HFFc6 (cell line): Measurements from ENCODE around the gene ARF4. TPM values are rescaled to one million over a fixed set of nuclear protein-coding genes. Genes with fewer than 3 reads are reported as not detected.
A peak's percentile ranks its signal among the peaks of the same experiment; 100 is the strongest.

Source experiments
- DNase-seq: peaks from one replicate; pipeline ENCODE4 v3.0.0-alpha.2; 2018
- H3K27ac Mint-ChIP-seq: 2 replicates; pipeline ENCODE4 v1.8.0; 2020; ENCODE audit warnings: mild to moderate bottlenecking, mixed read lengths
- H3K27me3 Mint-ChIP-seq: 2 replicates; pipeline ENCODE4 v1.8.0; 2021; ENCODE audit warnings: mild to moderate bottlenecking, moderate library complexity, mixed read lengths; ENCODE audit not compliant: insufficient read depth
- H3K36me3 Mint-ChIP-seq: 2 replicates; pipeline ENCODE4 v1.8.0; 2021; ENCODE audit warnings: low read depth, mixed read lengths
- H3K4me1 Mint-ChIP-seq: 2 replicates; pipeline ENCODE4 v1.8.0; 2020; ENCODE audit warnings: low read depth, mixed read lengths
- H3K4me3 Mint-ChIP-seq: 2 replicates; pipeline ENCODE4 v1.8.0; 2020; ENCODE audit warnings: mild to moderate bottlenecking, moderate library complexity, mixed read lengths
- H3K9me3 Mint-ChIP-seq: 2 replicates; pipeline ENCODE4 v1.8.0; 2020; ENCODE audit warnings: mild to moderate bottlenecking, mixed read lengths
- total RNA-seq, 6 experiments: library from RNA; stranded (reverse); fragmentation: NEBNext Ultra II Directional; extraction: Animal tissue kit (Norgen Biotek cat#: 25700); gene quantifications; 2 replicates in 1 of 6; 3 replicates in 5 of 6; pipeline ENCODE4 v1.2.3, GENCODE V29; 2021
- TF ChIP-seq, protein P1 (sequence below): fragments of 200-600 bp; sonication (generic); IDR thresholded peaks from 2 replicates; pipeline ENCODE4 v1.5.0; 2021; ENCODE audit warnings: antibody characterized with exemption, mild to moderate bottlenecking

ARF4 gene
- total RNA-seq, 6 experiments from 2014 or later = 446 to 567 (median 535) TPM

DNA sequence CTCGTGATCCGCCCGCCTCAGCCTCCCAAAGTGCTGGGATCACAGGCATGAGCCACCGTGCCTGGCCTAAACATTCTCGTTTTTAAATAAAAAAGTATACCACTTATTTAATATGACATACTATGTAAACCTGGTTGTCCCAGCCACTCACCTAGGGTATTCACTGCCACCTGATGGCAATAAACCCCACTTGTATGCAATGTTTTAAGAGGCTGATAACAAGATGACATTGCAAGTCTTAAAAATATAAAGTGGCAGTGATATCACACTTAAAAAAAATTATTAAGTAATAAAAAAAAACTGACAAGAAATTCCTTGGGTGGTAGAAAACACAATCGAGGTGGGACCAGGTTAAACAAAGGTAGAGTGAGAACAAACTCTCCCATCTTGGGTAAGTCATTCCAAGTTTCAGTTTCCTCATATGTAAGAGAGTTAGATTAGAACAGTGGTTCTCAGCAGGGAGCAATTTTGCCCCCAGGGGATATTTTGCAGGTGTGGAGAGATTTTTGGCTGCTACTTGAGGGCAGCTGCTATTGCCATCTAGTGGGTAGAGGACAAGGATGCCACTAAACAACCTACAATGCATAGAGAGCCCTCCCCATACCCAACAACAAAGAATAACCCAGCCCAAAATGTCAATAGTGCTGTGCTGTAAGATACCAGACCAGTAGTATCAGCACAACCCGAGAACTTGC, 14.5 kb downstream of the ARF4 start:
- Mint-ChIP-seq H3K9me3 (no peaks in the 10 kb centered on the region), H3K4me1 (peaks cover 38% of the 10 kb centered on the region), H3K27ac (0 out of 2 replicates have a peak overlapping the region, but pooled peaks have one; percentile 39), H3K36me3 (peaks cover 25% of the 10 kb centered on the region; the same call in 1 of the 2 replicates), H3K4me3 (no peak overlapping the region), H3K27me3 (no peaks in the 10 kb centered on the region; the same call in none of the 2 replicates)
- DNase-seq = no peak
- TF ChIP-seq, protein P1, sequence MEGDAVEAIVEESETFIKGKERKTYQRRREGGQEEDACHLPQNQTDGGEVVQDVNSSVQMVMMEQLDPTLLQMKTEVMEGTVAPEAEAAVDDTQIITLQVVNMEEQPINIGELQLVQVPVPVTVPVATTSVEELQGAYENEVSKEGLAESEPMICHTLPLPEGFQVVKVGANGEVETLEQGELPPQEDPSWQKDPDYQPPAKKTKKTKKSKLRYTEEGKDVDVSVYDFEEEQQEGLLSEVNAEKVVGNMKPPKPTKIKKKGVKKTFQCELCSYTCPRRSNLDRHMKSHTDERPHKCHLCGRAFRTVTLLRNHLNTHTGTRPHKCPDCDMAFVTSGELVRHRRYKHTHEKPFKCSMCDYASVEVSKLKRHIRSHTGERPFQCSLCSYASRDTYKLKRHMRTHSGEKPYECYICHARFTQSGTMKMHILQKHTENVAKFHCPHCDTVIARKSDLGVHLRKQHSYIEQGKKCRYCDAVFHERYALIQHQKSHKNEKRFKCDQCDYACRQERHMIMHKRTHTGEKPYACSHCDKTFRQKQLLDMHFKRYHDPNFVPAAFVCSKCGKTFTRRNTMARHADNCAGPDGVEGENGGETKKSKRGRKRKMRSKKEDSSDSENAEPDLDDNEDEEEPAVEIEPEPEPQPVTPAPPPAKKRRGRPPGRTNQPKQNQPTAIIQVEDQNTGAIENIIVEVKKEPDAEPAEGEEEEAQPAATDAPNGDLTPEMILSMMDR = peak; percentile 45; the same call in 1 of the 2 replicates

DNA sequence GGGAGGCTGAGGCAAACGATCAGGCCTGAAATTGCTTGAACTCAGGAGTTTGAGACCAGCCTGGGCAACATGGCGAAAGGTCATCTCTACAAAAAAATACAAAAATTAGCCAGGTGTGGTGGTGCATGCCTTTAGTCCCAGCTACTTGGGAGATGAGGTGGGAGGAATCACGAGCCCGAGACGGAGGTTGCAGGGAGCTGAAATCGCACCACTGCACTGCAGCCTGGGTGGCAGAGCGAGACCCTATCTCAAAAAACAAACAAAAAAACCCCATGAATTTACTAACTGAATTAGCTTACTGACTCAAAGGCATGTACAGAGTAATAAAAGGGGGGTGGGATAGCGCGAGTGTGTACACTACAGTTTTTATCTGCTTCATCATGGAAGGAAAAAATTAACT, 19.3 kb downstream of the ARF4 start:
- no peak for DNase-seq
- Mint-ChIP-seq H3K27me3 (peaks cover 15% of the 10 kb centered on the region; the same call in 1 of the 2 replicates), H3K27ac (peak overlapping the region; percentile 6; the same call in 1 of the 2 replicates), H3K4me1 (peaks cover 26% of the 10 kb centered on the region), H3K9me3 (no peaks in the 10 kb centered on the region), H3K4me3 (no peak overlapping the region), H3K36me3 (peaks cover 34% of the 10 kb centered on the region)
- TF ChIP-seq, protein P1 = no peak

DNA sequence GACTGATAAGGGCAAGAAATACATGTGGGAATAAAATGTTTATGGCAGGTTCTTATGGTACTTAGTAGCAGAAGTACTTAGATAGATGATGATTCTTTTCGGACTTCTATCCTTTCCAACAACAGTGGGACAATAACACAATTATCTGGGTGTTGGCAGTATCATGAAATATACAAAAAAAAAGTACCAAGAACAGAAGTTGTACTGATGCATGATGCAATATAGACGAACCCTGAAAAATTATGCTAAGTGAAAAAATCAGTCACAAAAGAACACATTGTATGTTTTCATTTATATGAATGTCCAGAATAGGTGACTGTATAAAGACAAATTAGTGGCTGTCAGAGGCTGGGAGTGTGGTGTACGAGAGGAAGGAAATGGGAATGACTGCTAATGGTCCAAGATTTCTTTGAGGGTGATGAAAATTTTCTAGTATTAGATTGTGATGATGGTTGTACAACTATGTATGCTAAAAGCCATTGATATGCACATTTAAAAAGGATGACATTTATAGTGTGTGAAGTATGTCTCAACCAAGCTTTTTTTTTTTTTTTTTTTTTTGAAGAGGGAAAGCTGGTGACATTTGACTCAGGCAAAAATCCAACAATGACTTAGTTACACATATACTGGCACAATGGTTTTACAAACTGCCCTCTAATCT, 21.0 kb downstream of the ARF4 start:
- H3K4me3 Mint-ChIP-seq = no peak overlapping the region
- H3K27ac Mint-ChIP-seq = peak overlapping the region; percentile 21
- H3K4me1 Mint-ChIP-seq = peaks cover 24% of the 10 kb centered on the region
- H3K9me3 Mint-ChIP-seq = no peaks in the 10 kb centered on the region
- TF ChIP-seq, protein P1 = no peak
- peaks cover 17% of the 10 kb centered on the region; the same call in 1 of the 2 replicates for H3K27me3 Mint-ChIP-seq
- H3K36me3 Mint-ChIP-seq = peaks cover 41% of the 10 kb centered on the region
- DNase-seq = no peak

DNA sequence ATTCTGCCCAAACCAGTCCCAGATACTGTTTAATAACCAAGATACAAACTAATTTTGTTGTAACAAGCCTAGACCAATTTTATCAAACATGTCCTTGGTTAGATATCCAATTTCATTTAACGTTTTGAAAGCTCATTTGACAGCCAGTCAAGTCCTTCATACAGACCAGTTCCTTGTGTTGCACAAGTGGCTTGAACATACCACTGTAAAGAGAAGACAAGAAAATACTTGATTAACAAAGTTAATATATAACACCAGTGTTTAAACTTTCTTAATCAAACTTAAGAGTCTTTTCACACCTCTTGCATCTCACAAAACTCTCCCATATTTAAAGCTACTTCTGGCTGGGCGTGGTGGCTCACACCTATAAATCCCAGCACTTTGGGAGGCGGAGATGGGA, 25.0 kb downstream of the ARF4 start:
- Mint-ChIP-seq H3K36me3 (peaks cover 29% of the 10 kb centered on the region), H3K4me3 (no peak overlapping the region), H3K4me1 (peaks cover 14% of the 10 kb centered on the region), H3K27ac (no peak overlapping the region), H3K9me3 (no peaks in the 10 kb centered on the region), H3K27me3 (peaks cover 23% of the 10 kb centered on the region; the same call in 1 of the 2 replicates)
- TF ChIP-seq, protein P1 = no peak
- DNase-seq = no peak

DNA sequence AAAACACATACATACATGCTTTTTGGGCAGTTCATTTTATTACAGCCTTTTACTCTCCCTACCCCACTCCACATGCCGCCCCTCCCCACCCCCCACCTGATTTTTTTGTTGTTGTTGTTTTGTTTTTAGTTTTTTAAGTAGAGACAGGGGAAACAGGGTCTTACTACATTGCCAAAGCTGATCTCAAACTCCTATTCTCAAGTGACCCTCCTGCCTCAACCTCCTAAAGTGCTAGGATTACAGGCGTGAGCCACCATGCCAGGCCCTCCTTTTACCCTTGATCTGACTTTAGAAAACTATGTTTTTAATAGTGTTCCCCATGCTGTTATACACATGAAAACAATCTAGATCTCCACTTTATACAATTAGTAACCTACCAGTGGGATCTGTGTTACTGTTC, 26.3 kb downstream of the ARF4 start:
- peaks cover 26% of the 10 kb centered on the region for H3K36me3 Mint-ChIP-seq
- no peak overlapping the region for H3K27ac Mint-ChIP-seq

More for the DNA sequence above, 26.3 kb downstream of the ARF4 start:
- H3K4me3 Mint-ChIP-seq = no peak overlapping the region
- H3K27me3 Mint-ChIP-seq = peaks cover 20% of the 10 kb centered on the region; the same call in 1 of the 2 replicates
- peaks cover 5% of the 10 kb centered on the region; the same call in 1 of the 2 replicates for H3K4me1 Mint-ChIP-seq
- TF ChIP-seq, protein P1 = no peak
- no peaks in the 10 kb centered on the region for H3K9me3 Mint-ChIP-seq
- no peak for DNase-seq
